Measurements from ENCODE around the gene SSRP1. TPM values are rescaled to one million over a fixed set of nuclear protein-coding genes. Genes with fewer than 3 reads are reported as not detected.

Gene SSRP1
- total RNA-seq, 4 donors from 2014 or later = 51.0 to 67.5 (median 56.5) TPM

DNA sequence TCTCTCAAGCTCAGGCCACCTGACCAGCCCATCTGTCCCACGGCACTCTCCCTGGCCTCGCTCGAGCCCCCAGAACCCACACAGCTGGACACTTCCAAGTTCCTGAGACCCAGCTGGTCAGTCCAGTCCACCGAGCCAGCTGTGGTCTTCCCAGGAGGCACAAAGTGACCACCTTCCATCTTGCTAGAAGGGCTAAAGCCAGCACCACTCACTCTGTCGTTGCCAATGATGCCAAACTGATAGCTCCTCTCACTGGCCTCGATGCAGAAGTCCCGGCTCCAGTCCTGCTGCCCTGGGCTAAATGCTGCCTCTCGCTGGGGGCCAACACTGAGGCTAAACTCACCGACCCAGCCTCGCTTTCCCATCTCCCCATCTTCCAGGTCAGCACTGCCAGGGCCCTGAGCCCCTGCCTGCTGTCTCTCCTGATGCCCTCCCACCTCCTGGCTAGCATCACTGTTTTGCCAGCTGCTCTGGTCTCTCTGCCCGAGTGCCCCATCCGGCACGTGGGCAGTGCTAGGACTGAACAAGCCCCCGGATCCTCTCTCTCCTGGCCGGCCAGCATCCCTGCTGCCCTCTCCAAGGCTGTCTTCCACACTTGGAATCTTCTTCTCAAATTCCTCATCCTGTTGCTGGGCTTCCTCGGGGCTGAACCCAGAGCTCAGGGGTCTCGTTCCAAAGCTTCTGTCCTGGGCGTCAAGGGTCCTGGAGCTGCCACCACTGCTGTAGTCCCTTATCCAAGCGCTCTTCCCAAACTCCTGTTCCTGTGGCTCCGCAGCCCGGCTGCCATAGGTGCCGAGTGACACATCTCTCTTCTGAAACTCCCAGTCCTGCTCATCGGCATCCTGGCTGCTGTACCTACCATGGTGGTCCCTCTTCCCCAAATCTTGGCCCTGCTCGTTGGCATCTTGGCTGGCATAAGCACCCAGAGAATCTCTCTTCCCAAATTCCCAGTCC is 26.3 kb downstream of the SSRP1 start:
- TF ChIP-seq, protein P1, sequence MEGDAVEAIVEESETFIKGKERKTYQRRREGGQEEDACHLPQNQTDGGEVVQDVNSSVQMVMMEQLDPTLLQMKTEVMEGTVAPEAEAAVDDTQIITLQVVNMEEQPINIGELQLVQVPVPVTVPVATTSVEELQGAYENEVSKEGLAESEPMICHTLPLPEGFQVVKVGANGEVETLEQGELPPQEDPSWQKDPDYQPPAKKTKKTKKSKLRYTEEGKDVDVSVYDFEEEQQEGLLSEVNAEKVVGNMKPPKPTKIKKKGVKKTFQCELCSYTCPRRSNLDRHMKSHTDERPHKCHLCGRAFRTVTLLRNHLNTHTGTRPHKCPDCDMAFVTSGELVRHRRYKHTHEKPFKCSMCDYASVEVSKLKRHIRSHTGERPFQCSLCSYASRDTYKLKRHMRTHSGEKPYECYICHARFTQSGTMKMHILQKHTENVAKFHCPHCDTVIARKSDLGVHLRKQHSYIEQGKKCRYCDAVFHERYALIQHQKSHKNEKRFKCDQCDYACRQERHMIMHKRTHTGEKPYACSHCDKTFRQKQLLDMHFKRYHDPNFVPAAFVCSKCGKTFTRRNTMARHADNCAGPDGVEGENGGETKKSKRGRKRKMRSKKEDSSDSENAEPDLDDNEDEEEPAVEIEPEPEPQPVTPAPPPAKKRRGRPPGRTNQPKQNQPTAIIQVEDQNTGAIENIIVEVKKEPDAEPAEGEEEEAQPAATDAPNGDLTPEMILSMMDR (IDR thresholded peaks at IDR 0.05) = no peak
- TF ChIP-seq EP300 (IDR thresholded peaks at IDR 0.05) = no peak
- TF ChIP-seq POLR2A (IDR thresholded peaks at IDR 0.05) = no peak
- H3K27ac ChIP-seq = peak overlapping the region in 3 of 4 donors; percentile 79 to 96 (median 92)
- DNase-seq (ENCODE audit: low spot score in 2 of 2) = no peak
- H3K4me3 ChIP-seq = no peak overlapping the region
- peaks cover 0 to 99% (median 69%) of the 10 kb centered on the region in 4 donors for H3K4me1 ChIP-seq
- peaks cover 0 to 51% (median 0%) of the 10 kb centered on the region in 3 donors for H3K36me3 ChIP-seq
- no peaks in the 10 kb centered on the region for H3K27me3 ChIP-seq
- H3K9me3 ChIP-seq = no peaks in the 10 kb centered on the region
- 82 to 92% methylated on average over 21 to 22 of the region's 24 CpGs for WGBS, 2 donors

DNA sequence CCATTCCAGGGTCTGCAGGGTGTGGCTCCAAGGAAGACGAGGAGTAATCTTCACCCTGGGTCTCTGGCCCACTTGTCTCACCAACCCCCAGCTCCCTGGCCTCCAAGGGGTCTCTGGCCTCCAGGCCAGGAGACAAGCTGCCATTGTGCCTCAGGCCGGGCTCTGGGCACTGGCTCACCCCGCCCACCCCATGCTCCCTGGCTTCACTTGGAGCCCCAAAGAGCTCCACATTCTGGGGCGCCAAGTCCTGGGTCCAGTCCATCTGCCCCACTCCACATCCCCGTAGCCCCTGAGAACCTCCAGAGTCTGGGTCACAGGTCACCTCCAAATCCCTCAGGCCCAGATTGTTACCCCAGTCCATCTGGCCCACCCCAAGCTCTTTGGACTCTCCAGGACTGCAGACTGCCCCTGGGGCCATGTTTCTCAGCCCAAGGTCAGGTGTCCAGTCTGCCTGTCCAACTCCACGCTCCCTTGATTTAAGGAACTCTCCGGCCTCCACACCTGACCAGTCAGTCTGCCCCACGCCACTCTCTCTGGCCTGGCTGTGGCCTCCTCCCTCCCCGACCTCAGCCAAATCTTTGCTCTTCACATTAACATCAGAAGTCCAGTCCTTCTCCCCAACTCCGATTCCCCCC is 27.1 kb downstream of the SSRP1 start:
- H3K36me3 ChIP-seq = peaks cover 0 to 44% (median 0%) of the 10 kb centered on the region in 3 donors

GRCh38 chr11:57307666-57308270 is 27.9 kb downstream of the SSRP1 start:
- no peaks in the 10 kb centered on the region for H3K27me3 ChIP-seq
- H3K4me3 ChIP-seq = no peak overlapping the region
- H3K27ac ChIP-seq = peak overlapping the region in 2 of 4 donors; percentile 40 to 92
- H3K4me1 ChIP-seq = peaks cover 0 to 91% (median 66%) of the 10 kb centered on the region in 4 donors
- peaks cover 0 to 44% (median 0%) of the 10 kb centered on the region in 3 donors for H3K36me3 ChIP-seq
- TF ChIP-seq, protein P1 (IDR thresholded peaks at IDR 0.05) = no peak
- TF ChIP-seq POLR2A (IDR thresholded peaks at IDR 0.05) (no peak), EP300 (IDR thresholded peaks at IDR 0.05) (no peak)
- WGBS, 2 donors = 83 to 87% methylated on average over 7 of the region's 7 CpGs
- DNase-seq (ENCODE audit: low spot score in 2 of 2) = no peak
- H3K9me3 ChIP-seq = no peaks in the 10 kb centered on the region

More for the DNA sequence above, 27.1 kb downstream of the SSRP1 start:
- Histone ChIP-seq H3K27me3 (no peaks in the 10 kb centered on the region), H3K9me3 (no peaks in the 10 kb centered on the region), H3K4me1 (peaks cover 0 to 99% (median 69%) of the 10 kb centered on the region in 4 donors), H3K4me3 (no peak overlapping the region), H3K27ac (peak overlapping the region in 2 of 4 donors; percentile 92 to 96)
- DNase-seq (ENCODE audit: low spot score in 2 of 2) = no peak
- WGBS, 2 donors = 75 to 81% methylated on average over 10 of the region's 10 CpGs
- no peak for TF ChIP-seq EP300 (IDR thresholded peaks at IDR 0.05)

- peak overlapping the region in 2 of 4 donors; percentile 40 to 92 for H3K27ac ChIP-seq
- H3K4me3 ChIP-seq = no peak overlapping the region
- TF ChIP-seq POLR2A (IDR thresholded peaks at IDR 0.05) (no peak), EP300 (IDR thresholded peaks at IDR 0.05) (no peak)
- TF ChIP-seq, protein P1 (IDR thresholded peaks at IDR 0.05) = no peak
- no peak for DNase-seq (ENCODE audit: low spot score in 2 of 2)
- H3K4me1 ChIP-seq = peaks cover 0 to 84% (median 61%) of the 10 kb centered on the region in 4 donors
- WGBS, 2 donors = 59 to 78% methylated on average over 9 of the region's 9 CpGs
- H3K27me3 ChIP-seq = no peaks in the 10 kb centered on the region
- peaks cover 0 to 44% (median 0%) of the 10 kb centered on the region in 3 donors for H3K36me3 ChIP-seq
- no peaks in the 10 kb centered on the region for H3K9me3 ChIP-seq
Observed at GRCh38 chr11:57306940-57307565, 28.6 kb downstream of the SSRP1 start.

Data from tibial nerve (tissue), 4 donors.